Activated T-helper 2 cell treated with anti-CD3 and anti-CD28 coated beads, Interferon-gamma antibody, Interleukin-2, Interleukin-4, amounts not matched to agents 10 μg/mL and 5 μg/mL and 100 μg/mL, durations not matched to agents 14 hours and 24 hours and 36 hours (primary cell): Measurements from ENCODE around the gene SLC36A1. TPM values are rescaled to one million over a fixed set of nuclear protein-coding genes. Genes with fewer than 3 reads are reported as not detected.

Source experiments
- DNase-seq: peaks from one replicate; pipeline ENCODE4 v3.0.0; 2021; ENCODE audit warnings: low spot score
- H3K27ac Mint-ChIP-seq: one replicate; pipeline ENCODE4 v1.8.0; 2021; ENCODE audit warnings: mixed read lengths
- H3K27me3 Mint-ChIP-seq: one replicate; pipeline ENCODE4 v1.8.0; 2021; ENCODE audit warnings: low read depth, mixed read lengths
- H3K36me3 Mint-ChIP-seq: one replicate; pipeline ENCODE4 v1.8.0; 2021; ENCODE audit warnings: low read depth, mixed read lengths
- H3K4me1 Mint-ChIP-seq: one replicate; pipeline ENCODE4 v1.8.0; 2021; ENCODE audit warnings: low read depth, mixed read lengths
- H3K4me3 Mint-ChIP-seq: one replicate; pipeline ENCODE4 v1.8.0; 2021; ENCODE audit warnings: low read depth, mild to moderate bottlenecking, moderate library complexity, mixed read lengths
- H3K9me3 Mint-ChIP-seq: one replicate; pipeline ENCODE4 v1.8.0; 2021; ENCODE audit warnings: mixed read lengths
- intact Hi-C: fragments of 100-400 bp; cut with micrococcal nuclease; formaldehyde crosslinking; loops from one replicate; pipeline ENCODE4 v1.15.1; 2023
- total RNA-seq: library from RNA; stranded (reverse); gene quantifications from 2 replicates; pipeline ENCODE4 v1.2.3, GENCODE V29; 2022

Gene SLC36A1
- total RNA-seq, 1 donor from 2014 or later = 6.0 TPM

- intact Hi-C loops = no loop called here
- no peaks in the 10 kb centered on the region for H3K4me1 Mint-ChIP-seq
Observed at GRCh38 chr5:151477101-151477500, 29.7 kb downstream of the SLC36A1 start.

GRCh38 chr5:151480384-151481293, 33.2 kb downstream of the SLC36A1 start:
- peaks cover 3% of the 10 kb centered on the region for H3K36me3 Mint-ChIP-seq
- H3K9me3 Mint-ChIP-seq = no peaks in the 10 kb centered on the region
- intact Hi-C loops = no loop called here
- no peak overlapping the region for H3K4me3 Mint-ChIP-seq
- H3K4me1 Mint-ChIP-seq = no peaks in the 10 kb centered on the region
- no peaks in the 10 kb centered on the region for H3K27me3 Mint-ChIP-seq
- no peak for DNase-seq
- no peak overlapping the region for H3K27ac Mint-ChIP-seq

More at GRCh38 chr5:151477101-151477500, 29.7 kb downstream of the SLC36A1 start:
- no peak overlapping the region for H3K27ac Mint-ChIP-seq
- H3K36me3 Mint-ChIP-seq = no peaks in the 10 kb centered on the region
- no peaks in the 10 kb centered on the region for H3K27me3 Mint-ChIP-seq
- H3K9me3 Mint-ChIP-seq = no peaks in the 10 kb centered on the region
- DNase-seq = no peak
- no peak overlapping the region for H3K4me3 Mint-ChIP-seq

- peaks cover 11% of the 10 kb centered on the region for H3K36me3 Mint-ChIP-seq
- H3K4me1 Mint-ChIP-seq = no peaks in the 10 kb centered on the region
- H3K27ac Mint-ChIP-seq = no peak overlapping the region
- H3K27me3 Mint-ChIP-seq = no peaks in the 10 kb centered on the region
- no peak for DNase-seq
- no peak overlapping the region for H3K4me3 Mint-ChIP-seq
- intact Hi-C loops = no loop called here
- no peaks in the 10 kb centered on the region for H3K9me3 Mint-ChIP-seq
Observed at GRCh38 chr5:151483176-151483575, 35.8 kb downstream of the SLC36A1 start.

GRCh38 chr5:151483647-151484046, 36.2 kb downstream of the SLC36A1 start:
- Mint-ChIP-seq H3K9me3 (no peaks in the 10 kb centered on the region), H3K27me3 (no peaks in the 10 kb centered on the region), H3K27ac (no peak overlapping the region), H3K4me1 (no peaks in the 10 kb centered on the region), H3K36me3 (peaks cover 11% of the 10 kb centered on the region), H3K4me3 (no peak overlapping the region)
- intact Hi-C loops = no loop called here
- DNase-seq = no peak

- Mint-ChIP-seq H3K36me3 (peaks cover 11% of the 10 kb centered on the region), H3K27me3 (no peaks in the 10 kb centered on the region), H3K9me3 (no peaks in the 10 kb centered on the region), H3K4me1 (no peaks in the 10 kb centered on the region), H3K4me3 (no peak overlapping the region), H3K27ac (no peak overlapping the region)
- intact Hi-C loops = no loop called here
- no peak for DNase-seq
Observed at GRCh38 chr5:151487544-151487943, 40.1 kb downstream of the SLC36A1 start.

- Mint-ChIP-seq H3K9me3 (no peaks in the 10 kb centered on the region), H3K4me1 (peaks cover 2% of the 10 kb centered on the region), H3K27ac (no peak overlapping the region), H3K27me3 (no peaks in the 10 kb centered on the region), H3K36me3 (peaks cover 8% of the 10 kb centered on the region), H3K4me3 (no peak overlapping the region)
- intact Hi-C loops = no loop called here
- DNase-seq = no peak
Observed at GRCh38 chr5:151490627-151491026, 43.2 kb downstream of the SLC36A1 start.

GRCh38 chr5:151491062-151491461, 43.7 kb downstream of the SLC36A1 start:
- peaks cover 4% of the 10 kb centered on the region for H3K36me3 Mint-ChIP-seq
- no peak for DNase-seq
- H3K9me3 Mint-ChIP-seq = no peaks in the 10 kb centered on the region
- intact Hi-C loops = no loop called here
- no peaks in the 10 kb centered on the region for H3K27me3 Mint-ChIP-seq
- H3K27ac Mint-ChIP-seq = no peak overlapping the region
- peaks cover 2% of the 10 kb centered on the region for H3K4me1 Mint-ChIP-seq
- H3K4me3 Mint-ChIP-seq = no peak overlapping the region

- no peaks in the 10 kb centered on the region for H3K36me3 Mint-ChIP-seq
- no peak overlapping the region for H3K4me3 Mint-ChIP-seq
- DNase-seq = no peak
- H3K27me3 Mint-ChIP-seq = no peaks in the 10 kb centered on the region
- no peaks in the 10 kb centered on the region for H3K9me3 Mint-ChIP-seq
- no peak overlapping the region for H3K27ac Mint-ChIP-seq
- intact Hi-C loops = no loop called here
- H3K4me1 Mint-ChIP-seq = peaks cover 2% of the 10 kb centered on the region
Observed at GRCh38 chr5:151492729-151493128, 45.3 kb downstream of the SLC36A1 start.

- intact Hi-C loops = no loop called here
- DNase-seq = no peak
- no peak overlapping the region for H3K27ac Mint-ChIP-seq
- H3K4me1 Mint-ChIP-seq = peaks cover 2% of the 10 kb centered on the region
- H3K36me3 Mint-ChIP-seq = no peaks in the 10 kb centered on the region
- H3K9me3 Mint-ChIP-seq = no peaks in the 10 kb centered on the region
- H3K27me3 Mint-ChIP-seq = no peaks in the 10 kb centered on the region
- H3K4me3 Mint-ChIP-seq = no peak overlapping the region
Observed at GRCh38 chr5:151493665-151494064, 46.3 kb downstream of the SLC36A1 start.

GRCh38 chr5:151495320-151495719, 47.9 kb downstream of the SLC36A1 start:
- no peaks in the 10 kb centered on the region for H3K27me3 Mint-ChIP-seq
- H3K9me3 Mint-ChIP-seq = no peaks in the 10 kb centered on the region
- no peak overlapping the region for H3K27ac Mint-ChIP-seq
- H3K4me1 Mint-ChIP-seq = peaks cover 2% of the 10 kb centered on the region
- intact Hi-C loops = no loop called here
- no peak overlapping the region for H3K4me3 Mint-ChIP-seq
- no peaks in the 10 kb centered on the region for H3K36me3 Mint-ChIP-seq
- DNase-seq = no peak

GRCh38 chr5:151496041-151496484, 48.7 kb downstream of the SLC36A1 start:
- no peak for DNase-seq
- H3K27ac Mint-ChIP-seq = no peak overlapping the region
- H3K36me3 Mint-ChIP-seq = no peaks in the 10 kb centered on the region
- H3K4me3 Mint-ChIP-seq = no peak overlapping the region
- peaks cover 2% of the 10 kb centered on the region for H3K4me1 Mint-ChIP-seq
- intact Hi-C loops = no loop called here
- H3K27me3 Mint-ChIP-seq = no peaks in the 10 kb centered on the region
- no peaks in the 10 kb centered on the region for H3K9me3 Mint-ChIP-seq

- no peaks in the 10 kb centered on the region for H3K9me3 Mint-ChIP-seq
- H3K27me3 Mint-ChIP-seq = no peaks in the 10 kb centered on the region
- no peak overlapping the region for H3K4me3 Mint-ChIP-seq
- no peak for DNase-seq
- H3K36me3 Mint-ChIP-seq = no peaks in the 10 kb centered on the region
- peaks cover 2% of the 10 kb centered on the region for H3K4me1 Mint-ChIP-seq
- intact Hi-C loops = no loop called here
- no peak overlapping the region for H3K27ac Mint-ChIP-seq
Observed at GRCh38 chr5:151497391-151498002, 50.1 kb downstream of the SLC36A1 start.
